ENCODE measurements around the gene SSUH2. TPM values are rescaled to one million over a fixed set of nuclear protein-coding genes. Genes with fewer than 3 reads are reported as not detected.

The SSUH2 gene
- total and polyA plus RNA-seq, 4 donors = 0.07 to 3.4 (median 0.34) TPM

DNA sequence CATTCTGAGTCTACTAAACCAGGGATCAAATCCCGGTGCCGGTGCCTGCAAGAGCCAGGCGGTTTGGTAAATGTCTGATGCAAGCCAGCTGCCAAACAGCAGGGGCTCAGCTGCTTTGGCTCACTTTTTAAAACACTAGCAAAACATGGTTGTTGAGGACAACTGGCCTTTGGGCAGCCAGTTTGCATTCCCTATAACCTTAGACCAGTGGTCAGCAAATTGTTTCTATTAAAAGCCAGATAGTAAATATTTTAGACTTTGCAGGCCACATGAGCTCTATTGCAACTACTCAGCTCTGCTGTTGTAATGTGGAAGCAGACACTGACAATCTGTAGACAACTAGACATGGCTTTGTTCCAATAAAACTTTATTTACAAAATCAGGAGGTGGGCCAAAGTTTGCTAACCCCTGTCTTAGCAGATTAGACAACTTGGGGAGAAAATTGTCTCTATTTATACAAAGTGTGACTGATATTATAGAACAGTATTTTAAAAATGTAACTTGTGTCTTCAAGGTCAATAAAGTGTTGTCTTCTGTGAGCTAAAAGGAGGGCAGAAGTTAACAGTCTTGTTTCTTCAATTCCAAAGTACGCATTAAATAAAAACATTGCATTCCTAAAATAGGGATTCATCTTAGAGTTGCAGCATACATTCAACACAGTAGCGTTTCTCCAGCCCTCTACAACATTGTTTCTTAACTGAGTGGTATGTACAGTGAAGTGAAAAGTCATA lies 67.6 kb downstream of the SSUH2 start:
- ATAC-seq (ENCODE audit: insufficient read depth, low FRiP score) = no peak
- 75 to 84% methylated on average over 5 of the region's 5 CpGs for WGBS, 2 donors
- DNase-seq = peak in 2 of 3 donors; percentile 23
- peaks cover 2 to 6% (median 3%) of the 10 kb centered on the region in 4 donors for H3K36me3 ChIP-seq (ENCODE audit: control insufficient read depth in 4 of 4, insufficient read depth in 4 of 4, low read length in 4 of 4)
- no peak overlapping the region for H3K9ac ChIP-seq (ENCODE audit: insufficient read depth in 1 of 2, low read length in 2 of 2)
- peaks cover 0 to 23% (median 6%) of the 10 kb centered on the region in 5 donors for H3K4me1 ChIP-seq (ENCODE audit: control insufficient read depth in 5 of 5, insufficient read depth in 5 of 5, low read length in 5 of 5)
- peak overlapping the region in 1 of 2 donors; percentile 20 for H3K27ac ChIP-seq (ENCODE audit: low read depth in 1 of 2, low read length in 1 of 2)
- TF ChIP-seq, protein P1, sequence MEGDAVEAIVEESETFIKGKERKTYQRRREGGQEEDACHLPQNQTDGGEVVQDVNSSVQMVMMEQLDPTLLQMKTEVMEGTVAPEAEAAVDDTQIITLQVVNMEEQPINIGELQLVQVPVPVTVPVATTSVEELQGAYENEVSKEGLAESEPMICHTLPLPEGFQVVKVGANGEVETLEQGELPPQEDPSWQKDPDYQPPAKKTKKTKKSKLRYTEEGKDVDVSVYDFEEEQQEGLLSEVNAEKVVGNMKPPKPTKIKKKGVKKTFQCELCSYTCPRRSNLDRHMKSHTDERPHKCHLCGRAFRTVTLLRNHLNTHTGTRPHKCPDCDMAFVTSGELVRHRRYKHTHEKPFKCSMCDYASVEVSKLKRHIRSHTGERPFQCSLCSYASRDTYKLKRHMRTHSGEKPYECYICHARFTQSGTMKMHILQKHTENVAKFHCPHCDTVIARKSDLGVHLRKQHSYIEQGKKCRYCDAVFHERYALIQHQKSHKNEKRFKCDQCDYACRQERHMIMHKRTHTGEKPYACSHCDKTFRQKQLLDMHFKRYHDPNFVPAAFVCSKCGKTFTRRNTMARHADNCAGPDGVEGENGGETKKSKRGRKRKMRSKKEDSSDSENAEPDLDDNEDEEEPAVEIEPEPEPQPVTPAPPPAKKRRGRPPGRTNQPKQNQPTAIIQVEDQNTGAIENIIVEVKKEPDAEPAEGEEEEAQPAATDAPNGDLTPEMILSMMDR (IDR thresholded peaks at IDR 0.05; ENCODE audit: control extremely low read depth, extremely low read depth) = no peak
- no peaks in the 10 kb centered on the region for H3K27me3 ChIP-seq (ENCODE audit: control insufficient read depth in 3 of 3, insufficient read depth in 3 of 3, low read length in 2 of 3)
- H3K4me3 ChIP-seq = no peak overlapping the region
- no peaks in the 10 kb centered on the region for H3K9me3 ChIP-seq (ENCODE audit: control insufficient read depth in 4 of 4, insufficient read depth in 3 of 4, low read length in 3 of 4)

DNA sequence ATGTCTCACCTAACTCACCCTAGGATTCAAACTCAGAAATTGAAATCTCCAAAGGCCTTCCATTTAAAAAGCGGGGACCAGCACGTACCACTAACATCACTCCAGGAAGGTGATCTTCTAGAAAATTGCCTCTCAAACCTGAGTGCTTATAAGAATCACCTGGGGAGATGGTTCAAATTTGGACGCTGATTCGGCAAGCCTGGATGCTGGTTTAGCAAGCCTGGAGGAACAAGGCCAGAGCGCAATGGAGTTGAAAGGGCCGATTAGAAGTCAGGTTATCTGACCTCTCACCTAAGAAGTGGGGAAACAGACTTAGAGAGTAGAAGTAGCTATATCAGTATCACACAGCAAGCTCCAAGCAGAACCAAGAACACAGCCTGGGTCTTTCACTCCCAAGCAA lies 68.2 kb downstream of the SSUH2 start:
- peak overlapping the region in 1 of 2 donors; percentile 59 for H3K27ac ChIP-seq (ENCODE audit: low read depth in 1 of 2, low read length in 1 of 2)
- H3K36me3 ChIP-seq (ENCODE audit: control insufficient read depth in 4 of 4, insufficient read depth in 4 of 4, low read length in 4 of 4) = peaks cover 2 to 6% (median 4%) of the 10 kb centered on the region in 4 donors
- H3K27me3 ChIP-seq (ENCODE audit: control insufficient read depth in 3 of 3, insufficient read depth in 3 of 3, low read length in 2 of 3) = no peaks in the 10 kb centered on the region
- H3K9me3 ChIP-seq (ENCODE audit: control insufficient read depth in 4 of 4, insufficient read depth in 3 of 4, low read length in 3 of 4) = no peaks in the 10 kb centered on the region
- WGBS, 2 donors = 78 to 87% methylated on average over 6 of the region's 6 CpGs
- ATAC-seq (ENCODE audit: insufficient read depth, low FRiP score) (no peak), DNase-seq (no peak)
- H3K4me3 ChIP-seq = no peak overlapping the region
- H3K4me1 ChIP-seq (ENCODE audit: control insufficient read depth in 5 of 5, insufficient read depth in 5 of 5, low read length in 5 of 5) = peaks cover 0 to 18% (median 4%) of the 10 kb centered on the region in 5 donors
- TF ChIP-seq, protein P1 (IDR thresholded peaks at IDR 0.05; ENCODE audit: control extremely low read depth, extremely low read depth) = no peak
- H3K9ac ChIP-seq (ENCODE audit: insufficient read depth in 1 of 2, low read length in 2 of 2) = no peak overlapping the region

DNA sequence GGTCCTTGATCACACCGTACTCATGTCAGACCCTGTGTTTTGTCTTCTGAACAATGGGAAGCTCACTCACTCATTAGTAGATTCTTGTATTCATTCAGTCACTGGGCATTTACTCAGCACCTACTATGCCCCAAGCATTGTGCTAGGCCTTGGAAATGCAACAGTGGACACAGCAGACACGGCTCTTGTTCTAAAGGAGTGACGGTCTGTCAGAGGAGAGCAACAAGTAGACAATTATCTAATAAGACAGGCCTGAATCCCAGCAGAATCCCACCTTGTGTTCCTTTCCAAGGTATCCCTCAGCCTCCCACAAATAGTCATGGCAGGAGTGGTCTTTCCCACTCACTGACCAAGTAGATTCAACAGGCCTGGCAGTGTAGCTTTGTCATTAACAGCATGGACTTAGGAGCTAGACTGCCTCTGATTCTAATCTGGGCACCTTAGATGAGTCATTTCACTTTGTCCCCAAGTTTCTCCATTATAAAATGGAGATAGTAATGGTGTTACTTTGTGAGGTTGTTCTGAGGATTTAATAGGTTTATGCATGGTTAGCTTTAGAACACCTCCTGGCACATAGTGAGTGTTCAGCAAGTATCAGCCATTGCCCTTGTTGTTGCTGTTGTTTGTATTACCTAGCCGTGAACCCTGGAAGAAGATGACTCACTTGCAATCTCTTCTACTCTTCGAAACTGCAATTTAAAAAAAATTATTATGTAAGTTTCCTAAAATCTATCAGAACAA lies 69.1 kb downstream of the SSUH2 start:
- Histone ChIP-seq H3K9ac (ENCODE audit: insufficient read depth in 1 of 2, low read length in 2 of 2) (no peak overlapping the region), H3K27me3 (ENCODE audit: control insufficient read depth in 3 of 3, insufficient read depth in 3 of 3, low read length in 2 of 3) (no peaks in the 10 kb centered on the region), H3K4me1 (ENCODE audit: control insufficient read depth in 5 of 5, insufficient read depth in 5 of 5, low read length in 5 of 5) (peaks cover 0 to 15% (median 4%) of the 10 kb centered on the region in 5 donors), H3K27ac (ENCODE audit: low read depth in 1 of 2, low read length in 1 of 2) (peak overlapping the region in 1 of 2 donors; percentile 48), H3K36me3 (ENCODE audit: control insufficient read depth in 4 of 4, insufficient read depth in 4 of 4, low read length in 4 of 4) (peaks cover 3 to 12% (median 6%) of the 10 kb centered on the region in 4 donors), H3K4me3 (no peak overlapping the region), H3K9me3 (ENCODE audit: control insufficient read depth in 4 of 4, insufficient read depth in 3 of 4, low read length in 3 of 4) (no peaks in the 10 kb centered on the region)
- TF ChIP-seq, protein P1 (IDR thresholded peaks at IDR 0.05; ENCODE audit: control extremely low read depth, extremely low read depth) = no peak
- DNase-seq (no peak), ATAC-seq (ENCODE audit: insufficient read depth, low FRiP score) (no peak)
- 85 to 86% methylated on average over 5 of the region's 5 CpGs for WGBS, 2 donors

Data from lung (tissue), 12 donors.